HuH-7.5 (cell line): Measurements from ENCODE around the gene CACNA1S.

Experiments used
- DNase-seq: peaks from one replicate; pipeline ENCODE4 v3.0.0; 2011; ENCODE audit warnings: low spot score

CACNA1S gene

GRCh38 chr1:201112173-201112731, at the start of gene CACNA1S:
TSS of gene CACNA1S (minus strand) at chr1:201112426. CDS start at chr1:201112339, 87 bp downstream.
- DNase-seq, result no peak

GRCh38 chr1:201157949-201158348, 45.7 kb upstream of the CACNA1S start:
- DNase-seq, result no peak

- no peak for DNase-seq
Observed at GRCh38 chr1:201156819-201157218, 44.6 kb upstream of the CACNA1S start.

GRCh38 chr1:201156346-201156745, 44.1 kb upstream of the CACNA1S start:
- DNase-seq, result no peak

- DNase-seq, result no peak
Observed at GRCh38 chr1:201155354-201155753, 43.1 kb upstream of the CACNA1S start.

- DNase-seq, result peak; percentile 88
Observed at GRCh38 chr1:201154389-201155165, 42.4 kb upstream of the CACNA1S start, which contains the start of gene TMEM9. TSS of gene TMEM9 (minus strand) at chr1:201154474. CDS start at chr1:201153923, 551 bp downstream.

- DNase-seq, result peak; percentile 64
Observed at GRCh38 chr1:201153474-201154388, 41.5 kb upstream of the CACNA1S start.

- DNase-seq, result peak; percentile 71
Observed at GRCh38 chr1:201149400-201149799, 37.2 kb upstream of the CACNA1S start.

GRCh38 chr1:201147396-201148015, 35.3 kb upstream of the CACNA1S start:
- DNase-seq, result no peak

GRCh38 chr1:201146626-201147390, 34.6 kb upstream of the CACNA1S start:
- DNase-seq, result no peak

GRCh38 chr1:201145816-201146215, 33.6 kb upstream of the CACNA1S start:
- DNase-seq, result no peak

GRCh38 chr1:201145132-201145531, 32.9 kb upstream of the CACNA1S start:
- DNase-seq, result no peak

GRCh38 chr1:201144701-201145100, 32.5 kb upstream of the CACNA1S start:
- no peak for DNase-seq

- DNase-seq, result no peak
Observed at GRCh38 chr1:201143726-201144635, 31.8 kb upstream of the CACNA1S start.

- DNase-seq, result no peak
Observed at GRCh38 chr1:201142849-201143725, 30.9 kb upstream of the CACNA1S start.

- no peak for DNase-seq
Observed at GRCh38 chr1:201142011-201142848, 30.0 kb upstream of the CACNA1S start.

GRCh38 chr1:201141418-201141817, 29.2 kb upstream of the CACNA1S start:
- no peak for DNase-seq

- no peak for DNase-seq
Observed at GRCh38 chr1:201140941-201141260, 28.7 kb upstream of the CACNA1S start.
